NT2/D1 (cell line): ENCODE measurements around the gene CENPQ.
"Not testable (repeated sequence)": the region's sequence is repeated elsewhere in the genome, so short reads cannot be mapped to it uniquely, and the experiment has no call there.

Experiments
- YY1 ChIP-seq: IDR thresholded peaks from 2 replicates; pipeline ENCODE4 v1.6.1; 2011; ENCODE audit not compliant: insufficient read length, insufficient read depth
- ZNF274 ChIP-seq: IDR thresholded peaks from 2 replicates; pipeline ENCODE4 v1.6.1; 2011; ENCODE audit warnings: mild to moderate bottlenecking, low read depth, low read length

DNA sequence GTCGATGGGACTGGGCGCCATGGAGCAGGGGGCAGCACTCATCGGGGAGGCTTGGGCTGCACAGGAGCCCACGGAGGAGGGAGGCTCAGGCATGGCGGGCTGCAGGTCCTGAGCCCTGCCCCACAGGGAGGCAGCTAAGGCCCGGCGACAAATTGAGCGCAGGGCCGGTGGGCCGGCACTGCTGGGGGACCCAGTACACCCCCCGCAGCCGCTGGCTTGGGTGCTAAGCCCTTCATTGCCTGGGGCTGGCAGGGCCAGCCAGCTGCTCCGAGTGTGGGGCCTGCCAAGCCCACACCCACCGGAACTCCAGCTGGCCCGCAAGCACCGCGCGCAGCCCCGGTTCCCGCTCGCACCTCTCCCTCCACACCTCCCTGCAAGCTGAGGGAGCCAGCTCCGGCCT lies 18.7 kb downstream of the CENPQ start:
- TF ChIP-seq ZNF274, YY1: not testable (repeated sequence)
